ENCODE results near the gene NRP1.
"Not testable (repeated sequence)": the region's sequence is repeated elsewhere in the genome, so short reads cannot be mapped to it uniquely, and the experiment has no call there.

NRP1 gene

GRCh38 chr10:33150889-33151288 is 183.6 kb downstream of the NRP1 start:
- no peak for DNase-seq (ENCODE audit: low read depth in 2 of 2)

GRCh38 chr10:33150146-33150545 is 184.3 kb downstream of the NRP1 start:
- no peak for DNase-seq (ENCODE audit: low read depth in 2 of 2)

GRCh38 chr10:33147013-33147310 is 187.5 kb downstream of the NRP1 start:
- no peak for DNase-seq (ENCODE audit: low read depth in 2 of 2)

DNA sequence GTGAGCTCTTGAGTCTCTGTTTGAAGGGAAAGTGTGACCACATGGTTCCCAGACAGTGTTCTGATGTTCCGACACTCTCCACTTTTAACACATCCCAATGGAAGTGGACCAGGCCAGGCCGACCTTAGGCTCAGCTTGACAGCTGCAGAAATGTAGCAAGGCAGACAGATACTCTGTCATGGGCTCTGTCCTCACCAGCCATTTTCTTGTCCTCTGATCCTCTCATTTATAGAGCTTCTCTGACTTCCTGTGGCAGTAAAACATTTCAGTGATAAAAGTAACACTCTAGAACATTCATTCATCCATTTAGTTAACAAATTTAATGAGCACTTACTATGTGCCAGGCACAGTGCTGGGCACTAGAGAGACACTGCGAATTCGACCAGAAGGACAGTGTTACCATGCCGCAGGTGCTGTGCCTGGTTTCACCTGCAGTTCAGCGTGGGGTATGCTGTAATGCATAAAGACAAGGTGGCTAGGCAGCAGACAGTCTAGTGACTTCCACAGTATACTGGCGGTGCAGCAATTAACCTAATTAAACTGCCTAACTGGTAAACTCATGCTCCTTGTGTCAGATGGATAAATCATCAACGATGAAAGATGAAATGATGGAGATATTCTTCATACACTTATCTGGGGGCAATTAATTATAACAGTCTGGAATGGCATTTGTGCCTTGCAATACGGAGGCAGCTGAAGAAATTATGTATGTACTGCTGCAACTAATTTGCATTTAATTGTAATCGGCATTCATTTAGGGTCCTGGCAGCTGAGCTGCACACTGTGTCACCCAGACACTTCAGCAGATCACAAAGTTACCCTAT is 188.1 kb downstream of the NRP1 start:
- DNase-seq (ENCODE audit: low read depth in 2 of 2), result no peak

GRCh38 chr10:33145451-33146188 is 188.8 kb downstream of the NRP1 start:
- DNase-seq (ENCODE audit: low read depth in 2 of 2), result no peak

DNA sequence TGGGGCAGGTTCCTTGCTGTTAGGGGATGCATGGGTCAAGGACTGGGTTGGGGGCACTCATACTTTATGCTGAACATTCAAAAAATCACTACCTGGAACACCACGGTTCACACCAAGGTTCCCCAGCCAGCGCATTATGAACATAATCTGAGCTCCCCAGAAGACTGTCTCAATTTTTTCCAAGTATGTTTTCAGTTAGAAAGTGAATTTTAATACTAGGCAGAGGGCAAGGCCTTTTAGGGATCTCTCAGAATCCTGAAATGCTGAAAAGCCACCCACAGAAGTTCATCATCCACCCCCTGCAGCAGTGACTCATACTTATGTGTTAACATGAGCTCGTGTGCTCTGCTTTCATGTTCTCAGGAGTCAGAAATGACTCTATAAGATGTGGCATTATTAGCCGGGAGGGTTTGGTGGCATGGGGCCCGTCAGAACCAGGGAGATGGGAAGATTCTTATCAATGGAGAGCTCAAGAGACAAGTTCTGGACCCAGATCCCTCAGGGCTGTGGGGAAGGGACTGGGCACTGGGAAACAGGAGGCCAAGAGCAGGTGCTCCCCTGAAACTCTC is 191.2 kb downstream of the NRP1 start:
- peak in 1 of 2 donors; percentile 53 for DNase-seq (ENCODE audit: low read depth in 2 of 2)

DNA sequence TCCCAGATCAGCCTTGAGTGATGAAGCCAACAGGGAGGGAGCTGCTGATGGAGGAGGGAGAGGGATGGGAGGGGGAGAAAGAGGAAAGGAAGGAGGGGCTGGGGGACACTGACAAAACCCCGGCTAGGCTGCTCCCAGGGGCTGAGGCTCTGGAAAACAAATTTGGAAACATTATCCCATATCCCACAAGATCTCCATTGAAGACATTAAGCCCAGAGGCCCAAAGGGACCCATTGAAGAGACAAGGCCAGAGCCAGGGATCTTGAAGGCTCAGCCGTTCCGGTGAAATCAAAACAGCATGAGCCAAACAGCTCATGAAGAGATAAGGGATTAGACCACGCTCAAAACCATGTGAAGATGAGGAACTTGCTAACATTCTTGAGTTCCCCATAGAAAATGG is 192.2 kb downstream of the NRP1 start:
- DNase-seq (ENCODE audit: low read depth in 2 of 2), result no peak

DNA sequence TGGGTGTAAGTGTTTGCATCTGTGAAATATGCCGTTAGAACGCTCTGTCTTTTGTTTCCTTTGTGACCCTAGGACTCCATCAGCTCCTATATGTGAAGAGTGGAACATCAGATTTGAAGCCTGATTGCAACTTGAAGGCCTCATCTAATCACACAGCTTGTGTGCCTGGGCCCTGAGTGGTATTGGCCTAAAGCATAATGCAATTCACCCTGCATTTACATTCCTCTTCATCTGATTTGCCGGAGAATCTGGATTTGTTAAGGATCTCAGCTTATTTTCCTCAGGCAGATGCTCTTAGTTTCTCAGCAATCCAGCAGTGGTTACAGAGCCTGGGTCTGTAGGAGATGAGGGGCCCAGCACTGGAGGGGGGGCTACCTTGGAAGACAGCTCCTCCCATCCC is 193.2 kb downstream of the NRP1 start:
- no peak for DNase-seq (ENCODE audit: low read depth in 2 of 2)

DNA sequence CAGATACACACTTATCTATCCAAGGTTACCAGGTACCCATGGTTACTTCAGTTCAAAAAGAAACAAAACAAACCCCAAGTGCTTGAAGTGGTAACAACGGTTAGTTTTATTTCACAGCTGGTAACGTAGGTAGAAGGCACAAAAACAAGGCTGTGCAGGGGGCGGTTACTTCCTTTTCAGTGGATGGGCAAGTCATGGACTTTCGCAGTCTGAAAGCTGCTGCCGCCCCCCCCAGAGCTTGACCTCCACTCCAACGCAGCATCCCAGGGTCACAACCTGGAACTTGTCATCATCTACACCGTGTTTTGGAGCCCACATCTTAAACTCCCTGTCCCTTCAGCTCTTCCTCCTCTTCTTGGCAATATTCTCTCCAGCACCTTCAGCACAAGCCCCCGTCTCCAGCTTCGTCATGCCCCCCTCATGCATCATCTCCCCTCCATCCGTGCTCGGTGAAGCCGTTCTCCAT is 195.3 kb downstream of the NRP1 start:
- DNase-seq (ENCODE audit: low read depth in 2 of 2), result peak in 1 of 2 donors; percentile 55

- not testable (repeated sequence) for DNase-seq (ENCODE audit: low read depth in 2 of 2)
Measured at GRCh38 chr10:33138686-33139085, 195.8 kb downstream of the NRP1 start.

DNA sequence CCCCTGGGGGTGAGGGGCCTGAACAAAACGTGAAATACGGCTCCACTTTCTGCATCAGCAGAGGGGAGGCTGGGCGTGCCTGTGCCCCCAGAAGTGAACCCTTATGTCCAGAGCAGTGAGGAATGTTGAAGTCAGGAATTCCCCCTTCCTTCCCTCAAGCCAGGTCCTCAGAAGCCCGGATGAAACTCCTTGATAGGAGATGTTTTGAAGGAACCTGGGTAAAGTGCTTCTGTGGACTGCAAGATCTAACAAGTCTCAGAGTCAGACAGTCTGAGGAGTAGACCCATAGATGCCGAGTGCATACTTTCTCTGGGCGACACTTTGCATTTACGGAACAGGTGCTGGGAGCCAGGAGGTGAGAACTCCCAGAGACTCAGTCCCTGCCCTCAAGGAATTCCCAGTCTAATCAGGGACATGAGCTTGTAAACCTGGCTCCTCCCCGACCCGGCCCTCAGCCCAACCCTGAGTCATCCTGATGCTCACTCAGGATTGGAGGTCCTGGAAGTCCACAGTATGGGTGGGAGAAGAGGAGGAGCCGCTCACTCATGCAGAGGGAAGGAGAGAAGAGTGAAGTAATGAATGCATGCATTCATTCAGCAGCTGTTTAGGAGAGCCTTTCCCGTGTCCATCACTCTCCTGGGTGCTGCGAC is 197.0 kb downstream of the NRP1 start:
- DNase-seq (ENCODE audit: low read depth in 2 of 2), result no peak

GRCh38 chr10:33136781-33137180 is 197.7 kb downstream of the NRP1 start:
- DNase-seq (ENCODE audit: low read depth in 2 of 2), result no peak

GRCh38 chr10:33136271-33136670 is 198.2 kb downstream of the NRP1 start:
- no peak for DNase-seq (ENCODE audit: low read depth in 2 of 2)

DNA sequence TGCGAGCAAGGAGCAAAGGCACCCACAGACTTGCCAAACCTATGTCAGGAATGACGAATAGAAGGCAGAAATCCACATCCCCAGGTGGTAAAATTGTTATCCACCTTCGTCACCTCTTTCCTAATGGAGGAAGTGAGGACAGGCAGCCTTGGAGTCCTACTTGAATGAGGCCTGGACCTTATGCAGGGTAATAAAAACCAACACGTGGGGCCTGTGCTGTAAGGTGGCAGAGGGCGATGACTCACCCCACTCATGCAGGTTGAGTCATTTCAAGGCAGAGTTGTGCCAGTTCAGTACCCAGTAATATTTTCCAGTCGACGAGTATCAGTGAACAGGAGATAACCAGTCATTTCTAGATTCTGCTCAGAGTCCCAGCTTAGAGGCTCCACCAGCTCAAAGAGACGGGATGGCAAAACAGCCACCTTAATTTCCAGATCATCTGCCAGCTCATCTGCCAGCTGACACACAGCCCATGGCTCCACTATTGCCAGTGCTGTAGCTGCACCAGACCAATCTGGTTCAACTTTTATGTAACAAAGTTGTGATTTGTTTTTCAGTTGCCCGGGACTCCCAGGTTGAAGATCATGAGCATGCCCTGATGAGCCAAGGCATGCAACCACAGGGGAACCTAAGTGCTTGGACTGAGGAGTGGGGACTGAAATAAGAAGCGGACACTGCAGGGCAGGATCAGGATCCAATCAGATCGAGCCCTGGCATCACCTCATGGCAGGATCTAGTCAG is 200.3 kb downstream of the NRP1 start:
- peak; percentile 53 to 79 for DNase-seq (ENCODE audit: low read depth in 2 of 2)

- DNase-seq (ENCODE audit: low read depth in 2 of 2), result no peak
Measured at GRCh38 chr10:33133557-33133956, 200.9 kb downstream of the NRP1 start.

- no peak for DNase-seq (ENCODE audit: low read depth in 2 of 2)
Measured at GRCh38 chr10:33132626-33133025, 201.8 kb downstream of the NRP1 start.

- DNase-seq (ENCODE audit: low read depth in 2 of 2), result no peak
Measured at GRCh38 chr10:33129996-33130386, 204.5 kb downstream of the NRP1 start.

GRCh38 chr10:33129141-33129995 is 205.1 kb downstream of the NRP1 start:
- no peak for DNase-seq (ENCODE audit: low read depth in 2 of 2)

GRCh38 chr10:33127622-33128021 is 206.8 kb downstream of the NRP1 start:
- no peak for DNase-seq (ENCODE audit: low read depth in 2 of 2)
